ENCODE measurements around the gene ARHGAP12. TPM values are rescaled to one million over a fixed set of nuclear protein-coding genes. Genes with fewer than 3 reads are reported as not detected.

Gene ARHGAP12
- total RNA-seq, 1 donor from 2014 or later, result 26.0 TPM

Other genes with a start within 250 kb of the ARHGAP12 start
- gene KIF5B, start 127.6 kb upstream of the ARHGAP12 start, total RNA-seq, result 71.3 and 91.9 TPM in 2 replicates